ENCODE measurements around the gene B3GALNT2. TPM values are rescaled to one million over a fixed set of nuclear protein-coding genes. Genes with fewer than 3 reads are reported as not detected.

Gene B3GALNT2
- total and polyA plus RNA-seq, 2 of the 4 experiments (the other 2 are of a cell fraction), result 11.0 to 32.8 TPM

DNA sequence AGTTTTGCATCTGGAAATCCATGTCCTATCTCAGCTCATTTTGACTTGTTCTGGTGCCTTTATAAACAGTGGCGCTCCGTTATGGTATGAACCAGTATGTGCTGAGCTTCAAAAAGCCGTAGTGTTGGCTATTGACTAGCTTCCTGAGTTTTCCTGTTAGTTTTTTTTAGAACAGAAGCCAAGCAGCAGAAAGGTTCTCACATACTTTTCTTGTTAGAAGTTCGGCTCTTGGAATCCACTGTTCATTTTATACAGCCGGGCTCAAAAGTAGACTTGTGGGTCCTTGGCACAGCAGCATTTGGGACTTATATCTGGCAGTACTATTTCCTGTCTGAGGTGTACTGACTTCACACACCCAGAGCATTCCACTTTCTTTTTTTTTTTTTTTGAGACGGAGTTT lies 73.3 kb downstream of the B3GALNT2 start:
- ChIA-PET CTCF (interaction anchor here (0.5 to 1.7 kb wide), 2 partner anchors 14 to 63 kb away, joined by 3 to 5 read pairs; no protein-coding TSS in a partner anchor), POLR2A (ENCODE audit: unreplicated experiment) (no interaction called here)
- Histone ChIP-seq H4K5ac (ENCODE audit: low read depth, low read length) (no peak overlapping the region), H3K56ac (ENCODE audit: extremely low read depth, insufficient read depth, low read length) (no peak overlapping the region), H2BK15ac (ENCODE audit: low read depth, low read length) (no peak overlapping the region), H4K91ac (ENCODE audit: insufficient read depth, low read depth, low read length) (no peak overlapping the region), H3K27me3 (ENCODE audit: control insufficient read depth, insufficient read depth, low read length) (no peaks in the 10 kb centered on the region), H3K9ac (ENCODE audit: low read depth, low read length) (no peak overlapping the region), H3K4me2 (ENCODE audit: low read depth, low read length) (no peak overlapping the region), H2AFZ (replicated peaks; ENCODE audit: low read length, poor library complexity) (no peak overlapping the region), H4K20me1 (ENCODE audit: insufficient read depth, low read length) (0 out of 2 replicates have a peak, but pooled peaks cover under 1% of the 10 kb centered on the region), H2BK120ac (ENCODE audit: low read depth, low read length) (no peak overlapping the region), H4K8ac (ENCODE audit: low read depth in 2 of 2, low read length in 2 of 2) (no peak overlapping the region), H2AK9ac (replicated peaks; ENCODE audit: low read depth, low read length, poor library complexity) (no peak overlapping the region), H2BK5ac (ENCODE audit: low read depth, low read length, poor library complexity, severe bottlenecking) (no peak overlapping the region), H3K18ac (ENCODE audit: low read depth, low read length) (no peak overlapping the region), H3K9me1 (ENCODE audit: insufficient read depth, low read length) (peaks cover 11% of the 10 kb centered on the region; the same call in 1 of the 2 replicates), H3K23ac (ENCODE audit: low read depth, low read length) (no peak overlapping the region), H3K79me1 (ENCODE audit: low read depth in 1 of 2, low read length in 2 of 2) (peaks cover 0 to 25% of the 10 kb centered on the region in 2 experiments; a peak in 1 of 4 replicates), H3K9me3 (ENCODE audit: control insufficient read depth, insufficient read depth, low read length) (no peaks in the 10 kb centered on the region), H3K36me3 (ENCODE audit: control insufficient read depth, insufficient read depth, low read length) (peaks cover 9% of the 10 kb centered on the region), H3K27ac (ENCODE audit: insufficient read depth, low read length) (no peak overlapping the region), H2BK20ac (ENCODE audit: low read depth, low read length) (no peak overlapping the region), H3K4me3 (ENCODE audit: insufficient read depth, low read depth, low read length) (no peak overlapping the region), H2AK5ac (ENCODE audit: low read depth, low read length) (no peak overlapping the region), H3K14ac (replicated peaks; ENCODE audit: low read depth, low read length) (no peak overlapping the region), H3K4me1 (ENCODE audit: control insufficient read depth, insufficient read depth, low read length) (no peaks in the 10 kb centered on the region), H3K4ac (ENCODE audit: low read depth, low read length) (no peak overlapping the region)
- BruUV-seq (replicated peaks), result no TSS peak
- intact Hi-C loops (cut with micrococcal nuclease), result no loop called here
- DNase-seq (peak; percentile 56), ATAC-seq (ENCODE audit: low read depth) (no peak)
- in situ Hi-C loops (cut with MboI; ENCODE audit: low sequenced_read_pairs), result no loop called here
- TF ChIP-seq MAZ (IDR thresholded peaks at IDR 0.05; ENCODE audit: borderline replicate concordance, low read depth, low read length), result no peak
- TF ChIP-seq CHD1 (IDR thresholded peaks at IDR 0.05; ENCODE audit: low read depth, low read length), result no peak
- TF ChIP-seq RFX5 (IDR thresholded peaks at IDR 0.05; ENCODE audit: low read depth, low read length), result no peak
- no peak for TF ChIP-seq FOS (IDR thresholded peaks at IDR 0.05; ENCODE audit: low read depth, low read length)
- no peak for TF ChIP-seq CEBPB (IDR thresholded peaks at IDR 0.05; ENCODE audit: low read depth, low read length)
- no peak for TF ChIP-seq POLR2A (IDR thresholded peaks at IDR 0.05; ENCODE audit: low read depth, low read length)
- TF ChIP-seq MAFK (IDR thresholded peaks at IDR 0.05; ENCODE audit: low read depth, low read length), result no peak
- TF ChIP-seq MXI1 (IDR thresholded peaks at IDR 0.05; ENCODE audit: borderline replicate concordance, low read depth, low read length), result no peak
- TF ChIP-seq, protein P1, sequence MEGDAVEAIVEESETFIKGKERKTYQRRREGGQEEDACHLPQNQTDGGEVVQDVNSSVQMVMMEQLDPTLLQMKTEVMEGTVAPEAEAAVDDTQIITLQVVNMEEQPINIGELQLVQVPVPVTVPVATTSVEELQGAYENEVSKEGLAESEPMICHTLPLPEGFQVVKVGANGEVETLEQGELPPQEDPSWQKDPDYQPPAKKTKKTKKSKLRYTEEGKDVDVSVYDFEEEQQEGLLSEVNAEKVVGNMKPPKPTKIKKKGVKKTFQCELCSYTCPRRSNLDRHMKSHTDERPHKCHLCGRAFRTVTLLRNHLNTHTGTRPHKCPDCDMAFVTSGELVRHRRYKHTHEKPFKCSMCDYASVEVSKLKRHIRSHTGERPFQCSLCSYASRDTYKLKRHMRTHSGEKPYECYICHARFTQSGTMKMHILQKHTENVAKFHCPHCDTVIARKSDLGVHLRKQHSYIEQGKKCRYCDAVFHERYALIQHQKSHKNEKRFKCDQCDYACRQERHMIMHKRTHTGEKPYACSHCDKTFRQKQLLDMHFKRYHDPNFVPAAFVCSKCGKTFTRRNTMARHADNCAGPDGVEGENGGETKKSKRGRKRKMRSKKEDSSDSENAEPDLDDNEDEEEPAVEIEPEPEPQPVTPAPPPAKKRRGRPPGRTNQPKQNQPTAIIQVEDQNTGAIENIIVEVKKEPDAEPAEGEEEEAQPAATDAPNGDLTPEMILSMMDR (conservative IDR thresholded peaks at IDR 0.05; ENCODE audit: low read depth, low read length), result no peak
- no peak for TF ChIP-seq BHLHE40 (IDR thresholded peaks at IDR 0.05; ENCODE audit: low read depth, low read length)
- TF ChIP-seq RAD21 (IDR thresholded peaks at IDR 0.05; ENCODE audit: low read length), result no peak
- TF ChIP-seq, protein P2, sequence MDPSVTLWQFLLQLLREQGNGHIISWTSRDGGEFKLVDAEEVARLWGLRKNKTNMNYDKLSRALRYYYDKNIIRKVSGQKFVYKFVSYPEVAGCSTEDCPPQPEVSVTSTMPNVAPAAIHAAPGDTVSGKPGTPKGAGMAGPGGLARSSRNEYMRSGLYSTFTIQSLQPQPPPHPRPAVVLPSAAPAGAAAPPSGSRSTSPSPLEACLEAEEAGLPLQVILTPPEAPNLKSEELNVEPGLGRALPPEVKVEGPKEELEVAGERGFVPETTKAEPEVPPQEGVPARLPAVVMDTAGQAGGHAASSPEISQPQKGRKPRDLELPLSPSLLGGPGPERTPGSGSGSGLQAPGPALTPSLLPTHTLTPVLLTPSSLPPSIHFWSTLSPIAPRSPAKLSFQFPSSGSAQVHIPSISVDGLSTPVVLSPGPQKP (IDR thresholded peaks at IDR 0.05; ENCODE audit: borderline replicate concordance, low read depth, low read length), result no peak
- no peak for TF ChIP-seq NFE2L2 (IDR thresholded peaks at IDR 0.05; ENCODE audit: low read depth, low read length)
- 91% methylated on average over 5 of the region's 6 CpGs; no CpG with 5 or more reads in 1 of the 2 experiments for WGBS, 2 experiments (ENCODE audit: extremely low coverage in 2 of 2, insufficient read length in 1 of 2)
- dilution Hi-C loops (cut with HindIII; ENCODE audit: low sequenced_read_pairs, unreplicated experiment), result no loop called here

Measured in IMR-90 (cell line).